Measurements from ENCODE around the gene RGS7.
"Not testable (repeated sequence)": the region's sequence is repeated elsewhere in the genome, so short reads cannot be mapped to it uniquely, and the experiment has no call there.

Gene RGS7

GRCh38 chr1:241228339-241228738 is 128.7 kb downstream of the RGS7 start:
- H3K4me3 ChIP-seq (ENCODE audit: low read depth in 1 of 2, low read length in 1 of 2) = no peak overlapping the region
- no peak for TF ChIP-seq CTCF (IDR thresholded peaks at IDR 0.05)
- H3K27ac ChIP-seq = no peak overlapping the region
- H3K27me3 ChIP-seq = no peaks in the 10 kb centered on the region
- H3K9me3 ChIP-seq = no peaks in the 10 kb centered on the region
- H3K4me1 ChIP-seq (ENCODE audit: control insufficient read depth in 1 of 2, insufficient read depth in 1 of 2, low read depth in 1 of 2, low read length in 1 of 2) = no peaks in the 10 kb centered on the region
- no peaks in the 10 kb centered on the region for H3K36me3 ChIP-seq

GRCh38 chr1:241225741-241226140 is 131.3 kb downstream of the RGS7 start:
- Histone ChIP-seq H3K9me3 (no peaks in the 10 kb centered on the region), H3K36me3 (no peaks in the 10 kb centered on the region), H3K4me3 (ENCODE audit: low read depth in 1 of 2, low read length in 1 of 2) (no peak overlapping the region), H3K4me1 (ENCODE audit: control insufficient read depth in 1 of 2, insufficient read depth in 1 of 2, low read depth in 1 of 2, low read length in 1 of 2) (no peaks in the 10 kb centered on the region), H3K27me3 (no peaks in the 10 kb centered on the region), H3K27ac (no peak overlapping the region)
- no peak for TF ChIP-seq CTCF (IDR thresholded peaks at IDR 0.05)

- H3K36me3 ChIP-seq; H3K4me1 ChIP-seq (ENCODE audit: control insufficient read depth in 1 of 2, insufficient read depth in 1 of 2, low read depth in 1 of 2, low read length in 1 of 2); H3K27ac ChIP-seq; H3K4me3 ChIP-seq (ENCODE audit: low read depth in 1 of 2, low read length in 1 of 2); H3K27me3 ChIP-seq; H3K9me3 ChIP-seq: not testable (repeated sequence)
These were observed 132.8 kb downstream of the RGS7 start for GRCh38 chr1:241224189-241224588.

GRCh38 chr1:241222813-241223212 is 134.2 kb downstream of the RGS7 start:
- H3K27me3 ChIP-seq; H3K36me3 ChIP-seq; H3K27ac ChIP-seq; H3K4me3 ChIP-seq (ENCODE audit: low read depth in 1 of 2, low read length in 1 of 2); H3K4me1 ChIP-seq (ENCODE audit: control insufficient read depth in 1 of 2, insufficient read depth in 1 of 2, low read depth in 1 of 2, low read length in 1 of 2); H3K9me3 ChIP-seq: not testable (repeated sequence)

GRCh38 chr1:241221319-241221718 is 135.7 kb downstream of the RGS7 start:
- TF ChIP-seq CTCF (IDR thresholded peaks at IDR 0.05) = no peak
- no peaks in the 10 kb centered on the region for H3K9me3 ChIP-seq
- no peaks in the 10 kb centered on the region for H3K4me1 ChIP-seq (ENCODE audit: control insufficient read depth in 1 of 2, insufficient read depth in 1 of 2, low read depth in 1 of 2, low read length in 1 of 2)
- H3K27ac ChIP-seq = no peak overlapping the region
- H3K4me3 ChIP-seq (ENCODE audit: low read depth in 1 of 2, low read length in 1 of 2) = no peak overlapping the region
- H3K27me3 ChIP-seq = no peaks in the 10 kb centered on the region
- no peaks in the 10 kb centered on the region for H3K36me3 ChIP-seq

- not testable (repeated sequence) for H3K4me1 ChIP-seq (ENCODE audit: control insufficient read depth in 1 of 2, insufficient read depth in 1 of 2, low read depth in 1 of 2, low read length in 1 of 2); H3K27me3 ChIP-seq; H3K9me3 ChIP-seq; H3K36me3 ChIP-seq; H3K4me3 ChIP-seq (ENCODE audit: low read depth in 1 of 2, low read length in 1 of 2); H3K27ac ChIP-seq
These were observed 136.1 kb downstream of the RGS7 start for GRCh38 chr1:241220913-241221312.

GRCh38 chr1:241219449-241219848 is 137.6 kb downstream of the RGS7 start:
- H3K9me3 ChIP-seq = no peaks in the 10 kb centered on the region
- TF ChIP-seq CTCF (IDR thresholded peaks at IDR 0.05) = no peak
- H3K27me3 ChIP-seq = no peaks in the 10 kb centered on the region
- no peak overlapping the region for H3K4me3 ChIP-seq (ENCODE audit: low read depth in 1 of 2, low read length in 1 of 2)
- H3K36me3 ChIP-seq = no peaks in the 10 kb centered on the region
- no peak overlapping the region for H3K27ac ChIP-seq
- H3K4me1 ChIP-seq (ENCODE audit: control insufficient read depth in 1 of 2, insufficient read depth in 1 of 2, low read depth in 1 of 2, low read length in 1 of 2) = no peaks in the 10 kb centered on the region
